ENCODE results near the gene PRMT3. TPM values are rescaled to one million over a fixed set of nuclear protein-coding genes. Genes with fewer than 3 reads are reported as not detected.

Gene PRMT3
- total and polyA plus RNA-seq, 2 experiments from 2014 or later, result 9.8 to 11.7 TPM

- no peaks in the 10 kb centered on the region for H3K4me1 ChIP-seq (ENCODE audit: insufficient read depth)
- H3K36me3 ChIP-seq (ENCODE audit: low read depth), result no peaks in the 10 kb centered on the region
- no peaks in the 10 kb centered on the region for H3K9me2 ChIP-seq (ENCODE audit: insufficient read depth)
- TF ChIP-seq EZH2 (IDR thresholded peaks at IDR 0.05; ENCODE audit: insufficient read depth, poor library complexity, severe bottlenecking) (no peak), EZH2phosphoT487 (IDR thresholded peaks at IDR 0.05; ENCODE audit: insufficient read depth, low read depth) (no peak)
- no peak overlapping the region for H3K4me2 ChIP-seq (ENCODE audit: unreplicated experiment)
- no peak for DNase-seq
- H3K27me3 ChIP-seq (replicated peaks; ENCODE audit: insufficient read depth), result no peaks in the 10 kb centered on the region
- H3F3A ChIP-seq (ENCODE audit: insufficient read depth), result no peaks in the 10 kb centered on the region
- 90% methylated on average over 7 of the region's 7 CpGs for WGBS, 2 experiments (ENCODE audit: low coverage in 1 of 2, low lambda C conversion rate in 2 of 2, missing lambda C conversion rate in 2 of 2)
- no peaks in the 10 kb centered on the region for H4K20me1 ChIP-seq (ENCODE audit: insufficient read depth)
- no peak overlapping the region for H3K27ac ChIP-seq
- H3K4me3 ChIP-seq, result no peak overlapping the region
- no peak overlapping the region for H3K9ac ChIP-seq
- in situ Hi-C loops (cut with MboI), result no loop called here
- no peaks in the 10 kb centered on the region for H3K79me2 ChIP-seq (ENCODE audit: insufficient read depth)
- H2AFZ ChIP-seq, result no peak overlapping the region
- H3K9me3 ChIP-seq (ENCODE audit: low read depth), result no peaks in the 10 kb centered on the region
Measured at GRCh38 chr11:20474176-20474881, 86.8 kb downstream of the PRMT3 start.

GRCh38 chr11:20474882-20475517 lies 87.5 kb downstream of the PRMT3 start:
- in situ Hi-C loops (cut with MboI), result no loop called here
- no peaks in the 10 kb centered on the region for H4K20me1 ChIP-seq (ENCODE audit: insufficient read depth)
- H3F3A ChIP-seq (ENCODE audit: insufficient read depth), result no peaks in the 10 kb centered on the region
- no peak for DNase-seq
- H3K9me2 ChIP-seq (ENCODE audit: insufficient read depth), result no peaks in the 10 kb centered on the region
- no peaks in the 10 kb centered on the region for H3K36me3 ChIP-seq (ENCODE audit: low read depth)
- 98% methylated on average over 2 of the region's 2 CpGs for WGBS, 2 experiments (ENCODE audit: low coverage in 1 of 2, low lambda C conversion rate in 2 of 2, missing lambda C conversion rate in 2 of 2)
- H3K4me2 ChIP-seq (ENCODE audit: unreplicated experiment), result no peak overlapping the region
- H3K9ac ChIP-seq, result no peak overlapping the region
- no peaks in the 10 kb centered on the region for H3K79me2 ChIP-seq (ENCODE audit: insufficient read depth)
- H3K4me3 ChIP-seq, result no peak overlapping the region
- no peaks in the 10 kb centered on the region for H3K4me1 ChIP-seq (ENCODE audit: insufficient read depth)
- H3K27ac ChIP-seq, result no peak overlapping the region
- TF ChIP-seq EZH2phosphoT487 (IDR thresholded peaks at IDR 0.05; ENCODE audit: insufficient read depth, low read depth), result no peak
- TF ChIP-seq EZH2 (IDR thresholded peaks at IDR 0.05; ENCODE audit: insufficient read depth, poor library complexity, severe bottlenecking), result no peak
- H3K9me3 ChIP-seq (ENCODE audit: low read depth), result no peaks in the 10 kb centered on the region
- H3K27me3 ChIP-seq (replicated peaks; ENCODE audit: insufficient read depth), result no peaks in the 10 kb centered on the region
- no peak overlapping the region for H2AFZ ChIP-seq

- no peak overlapping the region for H3K4me3 ChIP-seq
- H2AFZ ChIP-seq, result no peak overlapping the region
- no peaks in the 10 kb centered on the region for H3K9me3 ChIP-seq (ENCODE audit: low read depth)
Measured at GRCh38 chr11:20477418-20478090, 90.0 kb downstream of the PRMT3 start.

DNA sequence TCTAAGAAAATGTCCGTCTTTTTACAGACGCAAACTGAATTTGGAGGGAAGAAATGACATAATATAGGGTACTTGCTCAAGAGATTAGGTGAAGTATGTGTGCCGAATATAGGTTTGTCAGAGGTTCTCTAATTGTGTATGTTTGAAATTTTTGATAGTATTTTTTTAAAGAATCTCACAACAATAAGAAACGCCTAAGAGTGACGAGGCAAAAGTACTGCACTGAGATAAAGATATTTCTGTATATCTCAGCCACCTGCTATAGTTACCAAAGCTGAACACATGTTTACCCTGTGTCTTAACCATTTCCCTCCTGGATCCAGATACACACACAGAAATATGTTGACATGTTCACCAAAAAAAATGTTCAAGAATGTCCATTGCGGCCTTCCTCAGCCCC lies 92.0 kb downstream of the PRMT3 start:
- in situ Hi-C loops (cut with MboI), result no loop called here
- TF ChIP-seq EZH2phosphoT487 (IDR thresholded peaks at IDR 0.05; ENCODE audit: insufficient read depth, low read depth) (no peak), EZH2 (IDR thresholded peaks at IDR 0.05; ENCODE audit: insufficient read depth, poor library complexity, severe bottlenecking) (no peak)

More at GRCh38 chr11:20477418-20478090, 90.0 kb downstream of the PRMT3 start:
- in situ Hi-C loops (cut with MboI), result no loop called here
- Histone ChIP-seq H3K9ac (no peak overlapping the region), H3K27ac (no peak overlapping the region), H3K79me2 (ENCODE audit: insufficient read depth) (no peaks in the 10 kb centered on the region), H3K9me2 (ENCODE audit: insufficient read depth) (no peaks in the 10 kb centered on the region), H3K4me1 (ENCODE audit: insufficient read depth) (no peaks in the 10 kb centered on the region), H4K20me1 (ENCODE audit: insufficient read depth) (no peaks in the 10 kb centered on the region), H3F3A (ENCODE audit: insufficient read depth) (no peaks in the 10 kb centered on the region), H3K27me3 (replicated peaks; ENCODE audit: insufficient read depth) (no peaks in the 10 kb centered on the region), H3K36me3 (ENCODE audit: low read depth) (no peaks in the 10 kb centered on the region), H3K4me2 (ENCODE audit: unreplicated experiment) (no peak overlapping the region)
- no peak for DNase-seq
- WGBS, 2 experiments (ENCODE audit: low coverage in 1 of 2, low lambda C conversion rate in 2 of 2, missing lambda C conversion rate in 2 of 2), result 89 to 94% methylated on average over 7 of the region's 7 CpGs
- TF ChIP-seq EZH2 (IDR thresholded peaks at IDR 0.05; ENCODE audit: insufficient read depth, poor library complexity, severe bottlenecking), result no peak
- no peak for TF ChIP-seq EZH2phosphoT487 (IDR thresholded peaks at IDR 0.05; ENCODE audit: insufficient read depth, low read depth)

More for the DNA sequence above, 92.0 kb downstream of the PRMT3 start:
- Histone ChIP-seq H3K79me2 (ENCODE audit: insufficient read depth) (no peaks in the 10 kb centered on the region), H3K4me2 (ENCODE audit: unreplicated experiment) (no peak overlapping the region), H3K9me3 (ENCODE audit: low read depth) (no peaks in the 10 kb centered on the region), H3K9me2 (ENCODE audit: insufficient read depth) (no peaks in the 10 kb centered on the region), H2AFZ (no peak overlapping the region), H3K27ac (no peak overlapping the region), H3K27me3 (replicated peaks; ENCODE audit: insufficient read depth) (no peaks in the 10 kb centered on the region), H4K20me1 (ENCODE audit: insufficient read depth) (no peaks in the 10 kb centered on the region), H3K4me1 (ENCODE audit: insufficient read depth) (no peaks in the 10 kb centered on the region), H3F3A (ENCODE audit: insufficient read depth) (no peaks in the 10 kb centered on the region), H3K4me3 (no peak overlapping the region), H3K36me3 (ENCODE audit: low read depth) (no peaks in the 10 kb centered on the region), H3K9ac (no peak overlapping the region)
- no peak for DNase-seq
- 97 to 99% methylated on average over 6 of the region's 6 CpGs for WGBS, 2 experiments (ENCODE audit: low coverage in 1 of 2, low lambda C conversion rate in 2 of 2, missing lambda C conversion rate in 2 of 2)

Measured in GM23248 (cell line).